GM19463 (cell line): ENCODE results near the gene TTYH2.

ENCODE experiments used
- ATAC-seq: cut with Tn5 transposase; IDR thresholded peaks from one replicate; pipeline ENCODE4 v1.9.1; 2021; ENCODE audit warnings: mild to moderate bottlenecking, moderate library complexity; ENCODE audit not compliant: unreplicated experiment

The TTYH2 gene

DNA sequence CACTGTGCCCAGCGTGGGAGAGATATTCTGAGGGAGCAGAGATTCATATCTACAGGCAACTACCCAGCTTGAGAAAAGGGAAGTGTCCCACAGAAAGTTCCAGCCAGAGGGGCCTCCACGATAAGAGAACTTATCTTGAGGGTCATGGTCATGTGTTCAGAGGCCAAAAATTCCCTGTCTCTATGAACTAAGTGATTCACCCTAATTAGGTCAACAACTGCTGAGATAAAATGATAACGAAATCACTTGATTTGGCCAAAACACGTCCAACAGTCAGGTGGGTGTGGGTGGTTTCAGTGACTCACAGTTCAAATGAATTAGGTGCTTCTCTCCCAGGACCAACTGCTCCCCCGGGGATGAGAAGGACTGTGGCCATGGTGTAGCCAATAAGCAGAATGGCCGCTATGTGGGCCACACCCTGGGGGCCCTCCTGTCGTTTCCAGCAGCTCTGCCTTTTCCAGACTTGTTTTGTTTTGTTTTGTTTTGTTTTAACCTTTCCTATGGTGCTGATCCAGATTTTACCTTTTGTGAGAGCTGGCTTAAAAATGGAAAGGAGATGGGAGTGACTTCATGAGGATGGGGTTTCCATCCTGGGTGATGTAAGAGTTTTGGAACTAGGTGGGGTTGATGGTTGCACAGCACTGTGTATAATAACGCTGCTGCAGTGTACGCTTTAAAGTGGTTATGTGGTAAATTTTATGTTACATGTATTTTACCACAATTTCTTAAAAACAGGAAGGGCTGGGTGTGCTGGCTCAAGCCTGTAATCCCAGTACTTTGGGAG is 69.4 kb downstream of the TTYH2 start:
- no peak for ATAC-seq

DNA sequence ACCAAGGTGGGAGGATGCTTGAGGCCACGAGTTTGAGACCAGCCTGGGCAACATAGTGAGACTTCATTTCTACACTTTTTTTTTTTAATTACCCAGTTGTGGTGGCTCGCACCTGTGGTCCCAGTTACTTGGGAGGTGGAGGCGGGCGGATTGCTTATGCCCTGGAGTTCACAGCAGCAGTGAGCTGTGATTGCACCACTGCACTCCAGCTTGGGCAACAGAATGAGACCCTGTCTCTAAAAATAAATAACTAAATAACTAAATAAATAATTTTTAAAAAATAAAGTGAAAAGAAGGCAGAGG is 70.0 kb downstream of the TTYH2 start:
- no peak for ATAC-seq

DNA sequence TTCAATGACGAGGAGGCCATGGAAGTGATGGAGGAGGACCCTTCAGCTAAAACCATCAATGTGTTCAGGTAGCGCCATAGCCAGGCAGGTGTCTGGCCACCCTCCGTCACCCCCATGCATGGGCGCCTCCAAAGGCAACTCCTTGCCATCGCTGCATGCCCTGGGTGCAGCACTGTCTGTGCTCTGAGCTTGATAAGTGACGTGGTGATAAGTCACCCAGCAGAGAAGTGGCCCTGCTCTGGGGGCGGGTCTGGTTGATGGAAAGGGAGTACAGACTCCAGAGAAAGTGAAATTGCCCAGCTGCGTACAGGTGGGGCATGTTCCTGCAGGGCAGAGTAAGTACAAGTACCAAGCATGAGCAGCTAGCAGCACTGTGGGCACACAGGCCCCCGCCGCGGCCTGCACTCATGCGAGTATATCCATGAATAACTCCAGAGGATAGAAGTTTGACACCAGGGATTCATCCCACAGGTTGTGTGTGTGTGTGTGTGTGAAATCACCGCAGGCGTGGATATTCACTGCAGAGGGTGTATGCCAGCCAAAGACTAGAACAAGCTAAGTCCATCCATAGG is 73.7 kb downstream of the TTYH2 start:
- no peak for ATAC-seq

DNA sequence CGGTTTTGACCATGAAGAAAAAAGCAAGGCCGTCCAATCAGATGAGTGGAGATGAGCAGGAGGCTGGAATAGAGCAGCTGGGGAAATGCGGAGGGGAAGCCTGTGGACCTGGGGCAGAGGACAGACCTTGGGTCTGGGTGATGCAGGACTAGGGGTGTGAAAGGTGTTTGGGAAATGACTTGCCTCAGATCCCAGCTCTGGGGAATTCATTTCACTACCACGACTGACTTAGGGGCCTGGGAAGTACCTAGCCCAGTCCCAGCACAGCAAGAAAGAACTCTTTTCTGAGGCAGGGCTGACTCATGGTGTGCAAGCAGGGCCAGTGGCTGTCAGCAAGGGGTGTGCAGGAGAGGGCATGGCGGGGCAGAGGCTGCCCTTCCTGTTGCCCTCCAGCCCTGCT is 75.4 kb downstream of the TTYH2 start:
- ATAC-seq: peak; percentile 78

DNA sequence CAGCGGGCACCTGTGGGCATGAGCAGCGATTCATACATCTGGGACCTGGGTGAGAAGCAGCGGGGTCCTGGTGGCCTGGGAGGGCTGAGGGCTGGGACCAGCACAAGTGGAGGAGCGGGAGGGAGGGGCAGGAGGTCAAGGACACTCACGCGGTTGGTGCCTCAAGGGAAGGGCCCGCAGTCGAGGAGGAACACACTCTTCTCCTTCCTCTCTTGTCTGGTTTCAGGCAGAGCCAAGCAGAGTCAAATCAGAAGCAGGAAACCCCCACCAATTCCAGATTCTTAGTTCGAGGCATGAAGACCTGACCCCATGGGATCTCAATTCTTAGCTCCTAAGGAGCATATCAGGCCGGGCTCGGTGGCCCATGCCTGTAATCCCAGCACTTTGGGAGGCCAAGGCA is 76.3 kb downstream of the TTYH2 start:
- ATAC-seq: no peak

DNA sequence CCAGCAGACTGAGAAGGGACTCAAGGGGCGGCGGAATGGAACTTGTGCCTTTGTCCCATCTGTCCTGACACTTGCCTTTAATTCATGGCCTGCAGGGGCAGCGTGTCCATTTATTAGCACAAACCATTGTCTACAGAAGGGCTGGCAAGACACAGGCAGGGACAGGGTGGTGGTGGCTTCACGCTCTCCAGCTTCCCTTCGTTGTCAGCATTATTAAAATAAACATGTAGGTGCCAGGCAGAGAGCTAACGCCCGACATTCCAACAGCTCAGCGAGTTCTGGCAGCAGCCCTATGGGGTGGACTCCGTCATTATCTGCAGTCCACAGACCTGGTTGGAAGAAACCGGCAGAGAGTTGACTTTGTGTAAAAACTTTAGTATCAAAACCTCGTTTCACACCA is 77.0 kb downstream of the TTYH2 start:
- no peak for ATAC-seq

DNA sequence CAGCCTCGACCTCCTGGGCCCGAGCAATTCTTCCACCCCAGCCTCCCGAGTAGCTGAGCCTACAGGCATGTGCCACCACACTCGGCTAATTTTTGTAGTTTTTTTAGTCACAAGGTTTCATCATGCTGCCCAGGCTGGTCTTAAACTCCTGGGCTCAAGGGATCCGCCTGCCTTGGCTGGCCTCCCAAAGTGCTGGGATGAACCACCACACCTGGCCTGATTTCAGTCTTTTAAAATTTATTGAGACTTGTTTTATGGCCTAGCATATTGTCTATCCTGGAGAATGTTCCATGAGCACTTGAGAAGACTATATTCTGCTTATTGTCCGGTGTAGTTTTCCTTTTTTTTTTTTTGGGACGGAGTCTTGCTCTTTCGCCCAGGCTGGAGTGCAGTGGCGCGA is 79.1 kb downstream of the TTYH2 start:
- no peak for ATAC-seq

DNA sequence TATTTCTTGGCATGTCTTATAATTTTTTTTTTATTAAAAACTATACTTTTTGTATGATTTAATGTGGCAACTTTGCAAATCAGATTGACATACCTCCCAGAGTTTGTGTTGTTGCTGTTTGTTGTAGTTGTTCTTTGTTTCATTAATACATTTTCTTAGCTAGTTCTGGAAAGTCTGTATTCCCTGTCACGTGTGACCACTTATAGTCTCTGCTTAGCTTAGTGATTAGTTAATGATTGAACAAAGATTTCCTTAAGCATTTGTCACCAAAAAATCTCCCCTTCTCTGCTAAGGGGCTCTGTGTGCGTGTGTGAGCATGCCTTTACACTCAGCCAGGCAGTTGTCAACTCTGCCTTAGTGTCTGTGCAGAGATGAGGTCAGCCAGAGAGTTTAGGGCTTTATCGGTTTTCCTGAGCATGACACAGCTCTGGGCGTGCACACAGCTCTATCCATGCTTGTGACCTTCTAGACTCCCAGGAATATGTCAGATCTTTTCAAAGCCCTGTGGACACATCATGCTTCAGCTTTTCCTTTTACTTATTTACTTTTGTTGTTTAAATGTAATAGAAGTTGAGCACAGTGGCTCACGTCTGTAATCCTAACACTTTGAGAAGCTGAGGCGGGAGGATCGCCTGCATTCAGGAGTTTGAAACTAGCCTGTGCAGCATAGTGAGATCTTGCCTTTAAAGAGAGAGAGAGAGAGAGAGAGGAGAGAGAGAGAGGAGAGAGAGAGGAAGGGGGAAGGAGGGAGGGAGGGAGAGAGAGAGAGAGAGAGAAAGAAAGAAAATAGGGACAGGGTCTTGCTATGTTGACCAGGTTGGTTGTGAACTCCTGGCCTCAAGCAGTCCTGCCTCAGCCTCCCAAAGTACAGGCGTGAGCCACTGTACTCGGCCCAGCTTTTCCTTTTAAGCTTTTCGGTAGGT is 82.5 kb downstream of the TTYH2 start:
- no peak for ATAC-seq

DNA sequence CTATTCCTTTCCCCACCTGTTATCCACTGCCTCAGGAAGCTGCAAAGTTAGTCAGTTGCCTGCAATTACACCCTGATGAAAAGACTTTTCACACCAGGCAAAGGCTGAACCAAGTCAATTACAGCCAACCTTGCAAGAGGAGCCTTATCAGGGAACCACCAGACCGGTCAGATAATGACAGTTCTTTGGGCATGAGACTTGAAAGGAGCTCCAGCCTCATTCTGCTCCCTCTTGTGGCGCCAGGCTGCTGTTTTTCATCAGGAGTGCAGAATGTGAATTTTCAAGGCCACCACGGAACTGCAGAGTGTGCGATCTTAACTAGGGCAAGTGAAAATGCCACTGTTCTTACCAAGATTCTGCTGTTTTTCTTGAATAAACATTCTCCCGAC is 83.2 kb downstream of the TTYH2 start:
- ATAC-seq: no peak

DNA sequence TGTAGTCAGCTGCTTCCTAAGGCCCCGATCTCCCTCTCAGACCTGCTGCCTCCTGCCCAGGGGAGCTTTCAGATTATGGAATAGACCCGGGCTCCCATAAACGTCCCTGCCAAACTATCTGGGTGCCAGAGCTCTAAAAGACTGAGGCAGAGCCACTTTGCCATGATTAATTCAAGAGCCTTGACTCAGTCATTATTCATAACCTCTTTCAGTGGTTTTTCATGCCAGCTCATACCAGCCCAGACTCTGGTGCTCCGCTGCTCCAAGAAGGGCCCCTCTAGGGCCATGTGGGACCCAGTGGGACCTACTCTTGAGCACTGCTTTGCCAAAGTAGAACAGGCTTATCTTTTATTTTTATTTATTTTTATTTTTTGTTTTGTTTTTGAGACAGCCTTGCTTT is 84.6 kb downstream of the TTYH2 start:
- no peak for ATAC-seq

DNA sequence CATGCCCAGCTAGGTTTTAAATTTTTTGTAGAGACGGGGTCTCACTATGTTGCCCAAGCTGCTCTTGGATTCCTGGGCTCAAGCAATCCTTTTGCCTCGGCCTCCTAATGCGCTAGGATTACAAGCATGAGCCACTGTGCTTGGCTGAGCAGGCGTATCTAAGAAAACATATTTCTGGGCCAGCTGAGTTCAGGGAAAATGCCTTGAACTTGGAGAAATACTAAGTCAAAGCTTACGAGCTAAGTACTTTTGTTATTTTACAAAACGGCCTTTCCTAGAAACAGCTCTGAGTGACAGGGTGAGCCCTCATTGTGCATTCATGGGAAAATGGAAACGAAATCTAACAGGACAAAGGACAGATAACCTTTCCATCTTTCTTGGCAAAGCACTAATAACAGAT is 85.4 kb downstream of the TTYH2 start:
- ATAC-seq: no peak

DNA sequence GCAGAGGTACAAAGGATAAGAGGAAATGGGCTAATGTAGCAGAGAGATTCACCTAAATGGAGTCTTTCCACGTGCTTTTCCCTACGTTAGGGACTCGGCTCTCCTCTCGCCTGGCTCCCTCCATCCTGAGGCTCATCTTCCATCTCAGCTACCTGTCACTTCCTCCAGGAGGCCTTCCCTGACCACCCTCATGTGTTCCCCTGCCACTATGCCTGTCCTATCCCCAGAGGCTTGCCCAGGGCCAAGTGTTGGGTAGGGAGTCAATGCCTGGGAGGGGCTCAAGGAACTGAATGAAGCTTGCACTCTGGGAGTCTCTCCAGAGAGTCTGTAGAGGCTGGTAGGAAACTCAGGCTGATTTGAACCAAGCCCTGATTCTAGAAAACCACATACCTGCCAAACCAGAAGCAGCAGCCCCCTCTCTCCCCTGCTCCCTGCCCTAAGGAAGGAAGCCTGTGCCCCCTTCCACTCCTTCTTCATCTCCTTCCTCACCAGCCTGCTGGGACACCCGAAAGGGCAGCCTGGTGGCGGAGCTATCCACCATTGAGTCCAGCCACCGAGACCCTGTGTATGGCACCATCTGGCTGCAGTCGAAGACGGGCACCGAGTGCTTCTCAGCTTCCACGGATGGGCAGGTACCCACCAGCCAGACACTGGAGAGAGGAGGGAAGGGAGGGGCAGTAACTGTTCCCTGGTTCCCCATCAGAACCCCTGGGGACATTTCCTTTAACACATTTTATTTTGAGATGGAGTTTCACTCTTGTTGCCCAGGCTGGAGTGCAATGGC is 86.0 kb downstream of the TTYH2 start:
- ATAC-seq: no peak

DNA sequence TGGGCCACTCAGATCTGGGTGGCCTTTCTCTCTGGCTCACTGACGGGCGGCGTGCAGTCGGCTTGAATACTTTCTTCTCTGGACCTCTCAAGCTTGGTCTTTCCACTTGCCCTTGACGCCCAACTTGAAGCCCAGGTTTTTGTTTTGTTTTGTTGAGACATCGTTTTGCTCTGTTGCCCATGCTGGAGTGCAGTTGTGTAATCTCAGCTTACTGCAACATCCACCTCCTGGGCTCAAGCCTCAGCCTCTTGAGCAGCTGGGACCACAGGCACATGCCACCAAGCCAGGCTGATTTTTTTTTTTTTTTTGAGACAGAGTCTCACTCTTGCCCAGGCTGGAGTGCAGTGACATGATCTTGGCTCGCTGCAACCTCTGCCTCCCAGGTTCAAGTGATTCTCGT is 89.9 kb downstream of the TTYH2 start:
- no peak for ATAC-seq

DNA sequence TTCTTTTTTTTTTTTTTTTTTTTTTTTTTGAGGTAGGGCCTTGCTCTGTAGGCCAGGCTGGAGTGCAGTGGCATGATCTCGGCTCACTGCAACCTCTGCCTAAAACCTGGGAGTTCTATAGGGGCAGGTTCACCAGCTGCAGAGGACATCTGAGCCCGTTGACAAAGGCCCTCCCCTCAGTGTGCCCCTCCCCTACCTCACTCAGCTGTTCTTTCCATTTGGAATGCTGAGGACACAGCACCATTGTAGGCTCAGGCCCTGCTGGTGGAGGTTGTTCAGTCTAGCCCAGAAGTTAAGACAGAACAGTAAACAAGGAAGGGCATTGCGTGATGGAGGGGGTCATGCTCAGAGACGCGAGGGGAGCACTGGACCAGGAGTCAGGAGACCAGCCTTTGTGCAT is 90.8 kb downstream of the TTYH2 start:
- no peak for ATAC-seq

DNA sequence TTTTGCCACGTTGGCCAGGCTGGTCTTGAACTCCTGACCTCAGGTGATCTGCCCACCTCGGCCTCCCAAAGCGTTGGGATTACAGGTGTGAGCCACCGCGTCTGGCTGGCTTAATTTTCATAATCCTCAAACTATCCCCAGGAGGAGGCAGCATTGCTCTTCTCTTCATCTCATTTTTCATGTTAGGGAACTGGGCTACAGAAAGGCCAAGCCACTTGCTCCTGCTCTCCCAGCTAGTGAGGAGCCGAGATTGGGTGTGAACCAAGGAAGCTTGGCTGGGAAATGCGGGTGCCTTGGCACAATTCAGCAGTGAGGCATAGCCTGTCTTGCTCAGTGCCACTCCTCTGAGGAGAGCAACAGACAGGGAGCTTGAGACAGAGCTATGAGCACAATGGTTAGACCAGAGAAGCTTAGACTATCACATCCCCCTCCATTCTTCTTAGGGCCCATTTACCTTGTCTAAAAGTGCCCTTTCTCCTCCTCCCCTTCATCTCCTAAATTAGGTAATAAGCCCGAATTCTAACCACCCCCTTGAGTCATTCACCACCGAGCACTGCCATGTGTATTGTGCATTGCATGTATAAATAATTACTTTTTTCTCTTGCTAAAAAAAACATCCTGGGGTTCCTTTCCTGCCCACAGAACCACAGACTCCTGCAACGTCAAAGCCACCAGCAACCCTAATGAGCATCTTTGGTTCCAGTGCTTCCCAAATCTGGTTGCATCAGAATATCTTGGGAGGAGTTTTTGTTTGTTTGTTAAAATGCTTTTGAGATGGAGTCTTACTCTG is 92.7 kb downstream of the TTYH2 start:
- no peak for ATAC-seq

DNA sequence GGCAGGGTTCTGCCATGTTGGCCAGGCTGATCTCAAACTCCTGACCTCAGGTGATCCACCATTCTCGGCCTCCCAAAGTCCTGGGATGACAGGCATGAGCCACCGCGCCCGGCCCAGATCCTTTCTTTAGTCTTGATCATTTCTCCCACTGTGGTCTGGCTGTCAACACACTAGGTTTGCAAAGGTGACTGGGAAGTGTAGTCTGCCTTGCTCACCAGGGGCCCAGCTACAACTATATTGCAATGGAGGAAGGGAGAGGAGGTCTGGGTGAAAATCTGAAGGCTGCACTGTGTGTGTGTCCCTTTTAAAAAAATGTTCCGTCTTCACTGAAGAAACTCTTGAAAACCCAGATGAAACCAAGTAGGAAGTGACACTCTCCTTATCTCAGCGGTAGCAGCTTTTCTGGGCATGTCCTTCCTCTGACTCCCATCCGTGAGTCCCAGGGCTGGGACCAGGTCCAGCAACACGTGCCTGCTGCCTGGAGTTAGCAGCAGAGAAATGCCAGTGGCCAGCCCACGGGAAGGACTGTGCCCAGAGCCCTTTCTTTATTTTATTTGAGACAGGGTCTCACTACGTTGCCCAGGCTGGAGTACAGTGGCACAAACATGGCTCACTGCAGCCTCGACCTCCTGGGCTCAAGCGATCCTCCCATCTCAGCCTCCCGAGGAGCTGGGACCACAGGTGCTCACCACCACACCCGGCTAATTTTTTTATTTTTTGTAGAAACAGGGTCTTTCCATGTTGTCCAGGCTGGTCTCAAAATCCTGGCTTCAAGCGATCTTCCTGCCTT is 94.8 kb downstream of the TTYH2 start:
- no peak for ATAC-seq

DNA sequence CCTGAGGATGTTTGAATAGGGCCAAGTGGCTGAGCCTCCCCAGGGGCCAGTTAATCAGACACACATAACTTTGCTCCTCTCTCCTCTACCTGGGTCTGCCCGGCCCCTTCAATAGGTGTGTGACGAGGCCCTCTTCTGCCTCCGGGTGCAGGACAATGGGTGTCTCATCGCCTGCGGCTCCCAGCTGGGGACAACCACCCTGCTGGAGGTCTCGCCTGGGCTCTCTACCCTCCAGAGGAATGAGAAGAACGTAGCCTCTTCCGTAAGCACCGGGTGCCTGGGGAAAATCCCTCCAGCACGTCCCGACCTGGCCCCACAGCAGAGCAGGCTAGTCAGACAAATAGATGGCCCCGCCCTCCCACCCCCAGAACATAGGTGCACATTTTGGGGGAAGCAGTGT is 96.5 kb downstream of the TTYH2 start:
- no peak for ATAC-seq
